ENCODE data around the gene CPT2.

DNA sequence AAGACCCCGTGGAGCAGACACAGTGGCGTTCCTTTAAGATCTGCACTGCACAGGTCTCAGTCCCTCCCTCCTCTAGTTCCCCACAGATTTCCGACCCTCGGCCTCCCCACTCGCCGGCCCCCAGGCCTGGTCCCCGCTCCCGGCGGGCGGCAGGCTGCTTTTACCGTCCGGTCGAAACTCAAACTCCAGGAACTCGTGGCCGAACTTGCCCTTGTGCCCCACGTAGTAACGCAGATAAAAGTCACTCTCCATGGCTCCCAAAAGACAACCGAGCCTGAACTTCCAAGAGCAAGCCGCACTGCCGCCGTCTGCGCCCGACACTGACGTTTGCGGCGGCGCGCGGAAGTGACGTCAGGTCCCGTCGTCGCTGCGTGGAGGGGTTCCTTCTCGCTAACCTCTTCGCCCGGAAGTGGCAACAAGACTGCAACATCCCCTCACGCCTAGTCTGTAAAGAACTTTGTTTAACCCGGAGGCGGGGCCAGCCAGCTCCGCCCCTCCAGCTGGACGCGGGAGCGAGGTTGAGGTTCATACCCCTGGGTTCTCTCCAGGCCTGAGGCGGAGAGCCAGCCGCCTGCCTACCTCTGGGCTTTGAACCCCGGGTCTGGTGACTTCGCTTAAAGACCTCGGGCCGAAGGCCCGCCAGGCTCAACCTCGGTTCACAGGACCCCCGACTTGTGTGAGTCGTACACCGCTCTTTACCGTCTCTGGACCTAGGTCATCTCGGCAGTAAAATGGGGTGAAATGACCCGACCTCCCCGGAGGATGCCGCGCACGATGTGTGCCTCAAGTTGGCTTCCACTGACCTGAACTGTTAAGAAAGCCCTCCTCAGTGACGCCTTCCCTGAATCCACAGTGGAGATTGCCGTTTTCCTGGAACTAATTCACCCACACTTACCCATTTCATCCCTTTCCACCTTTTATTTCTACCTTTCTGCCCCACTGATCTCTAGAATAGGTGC is 41.9 kb downstream of the CPT2 start, which contains the start of gene MAGOH:
- peak in 1 of 2 donors; percentile 79 for TF ChIP-seq POLR2A (IDR thresholded peaks at IDR 0.05)
- TF ChIP-seq, protein P1, sequence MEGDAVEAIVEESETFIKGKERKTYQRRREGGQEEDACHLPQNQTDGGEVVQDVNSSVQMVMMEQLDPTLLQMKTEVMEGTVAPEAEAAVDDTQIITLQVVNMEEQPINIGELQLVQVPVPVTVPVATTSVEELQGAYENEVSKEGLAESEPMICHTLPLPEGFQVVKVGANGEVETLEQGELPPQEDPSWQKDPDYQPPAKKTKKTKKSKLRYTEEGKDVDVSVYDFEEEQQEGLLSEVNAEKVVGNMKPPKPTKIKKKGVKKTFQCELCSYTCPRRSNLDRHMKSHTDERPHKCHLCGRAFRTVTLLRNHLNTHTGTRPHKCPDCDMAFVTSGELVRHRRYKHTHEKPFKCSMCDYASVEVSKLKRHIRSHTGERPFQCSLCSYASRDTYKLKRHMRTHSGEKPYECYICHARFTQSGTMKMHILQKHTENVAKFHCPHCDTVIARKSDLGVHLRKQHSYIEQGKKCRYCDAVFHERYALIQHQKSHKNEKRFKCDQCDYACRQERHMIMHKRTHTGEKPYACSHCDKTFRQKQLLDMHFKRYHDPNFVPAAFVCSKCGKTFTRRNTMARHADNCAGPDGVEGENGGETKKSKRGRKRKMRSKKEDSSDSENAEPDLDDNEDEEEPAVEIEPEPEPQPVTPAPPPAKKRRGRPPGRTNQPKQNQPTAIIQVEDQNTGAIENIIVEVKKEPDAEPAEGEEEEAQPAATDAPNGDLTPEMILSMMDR (IDR thresholded peaks at IDR 0.05), result peak in 1 of 6 experiments; percentile 9
